ENCODE results near the gene SH3TC2. TPM values are rescaled to one million over a fixed set of nuclear protein-coding genes. Genes with fewer than 3 reads are reported as not detected.

Gene SH3TC2
- total RNA-seq, 2 donors from 2014 or later: 0.27 to 0.75 TPM

DNA sequence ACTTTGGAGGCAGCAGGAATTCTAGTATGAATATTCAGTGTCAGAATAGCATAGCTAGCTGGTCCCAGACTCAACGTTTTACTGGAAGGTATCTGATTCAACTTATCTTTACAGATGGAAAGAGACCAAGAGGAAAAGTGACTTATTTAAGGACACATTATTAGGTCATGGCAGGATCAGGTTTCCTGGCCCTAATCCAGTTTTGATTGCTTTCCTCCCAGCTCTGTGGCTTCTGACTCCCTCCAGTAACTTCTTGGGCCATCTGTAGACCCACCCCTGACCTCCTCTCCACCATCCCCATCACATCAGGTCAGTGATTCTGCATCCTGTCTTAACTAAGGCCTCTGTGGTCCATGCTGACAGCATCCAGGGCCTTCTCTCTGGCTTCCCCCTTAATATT lies 38.4 kb downstream of the SH3TC2 start:
- H3K4me3 ChIP-seq (ENCODE audit: low read length): no peak overlapping the region
- Mint-ChIP-seq H3K27ac (no peak overlapping the region), H3K4me3 (no peak overlapping the region), H3K4me1 (peaks cover 23% of the 10 kb centered on the region), H3K9me3 (no peaks in the 10 kb centered on the region), H3K36me3 (ENCODE audit: low read depth) (no peaks in the 10 kb centered on the region), H3K27me3 (ENCODE audit: insufficient read depth) (peaks cover 17% of the 10 kb centered on the region)
- peaks cover 13% of the 10 kb centered on the region for H3K27me3 ChIP-seq (ENCODE audit: control insufficient read depth, insufficient read depth, low read length, poor library complexity, severe bottlenecking)
- H3K9ac ChIP-seq (ENCODE audit: extremely low read depth, low read length, poor library complexity, severe bottlenecking): no peak overlapping the region
- WGBS, 2 experiments (ENCODE audit: insufficient coverage in 1 of 2, insufficient read length in 1 of 2): 75 to 78% methylated on average over 1 of the region's 1 CpG
- TF ChIP-seq, protein P1, sequence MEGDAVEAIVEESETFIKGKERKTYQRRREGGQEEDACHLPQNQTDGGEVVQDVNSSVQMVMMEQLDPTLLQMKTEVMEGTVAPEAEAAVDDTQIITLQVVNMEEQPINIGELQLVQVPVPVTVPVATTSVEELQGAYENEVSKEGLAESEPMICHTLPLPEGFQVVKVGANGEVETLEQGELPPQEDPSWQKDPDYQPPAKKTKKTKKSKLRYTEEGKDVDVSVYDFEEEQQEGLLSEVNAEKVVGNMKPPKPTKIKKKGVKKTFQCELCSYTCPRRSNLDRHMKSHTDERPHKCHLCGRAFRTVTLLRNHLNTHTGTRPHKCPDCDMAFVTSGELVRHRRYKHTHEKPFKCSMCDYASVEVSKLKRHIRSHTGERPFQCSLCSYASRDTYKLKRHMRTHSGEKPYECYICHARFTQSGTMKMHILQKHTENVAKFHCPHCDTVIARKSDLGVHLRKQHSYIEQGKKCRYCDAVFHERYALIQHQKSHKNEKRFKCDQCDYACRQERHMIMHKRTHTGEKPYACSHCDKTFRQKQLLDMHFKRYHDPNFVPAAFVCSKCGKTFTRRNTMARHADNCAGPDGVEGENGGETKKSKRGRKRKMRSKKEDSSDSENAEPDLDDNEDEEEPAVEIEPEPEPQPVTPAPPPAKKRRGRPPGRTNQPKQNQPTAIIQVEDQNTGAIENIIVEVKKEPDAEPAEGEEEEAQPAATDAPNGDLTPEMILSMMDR (conservative IDR thresholded peaks at IDR 0.05): no peak
- no peak for DNase-seq
- no peaks in the 10 kb centered on the region for H3K36me3 ChIP-seq (ENCODE audit: control insufficient read depth, insufficient read depth, low read length)
- H3K9me3 ChIP-seq (ENCODE audit: control insufficient read depth, low read length): no peaks in the 10 kb centered on the region
- H3K27ac ChIP-seq (ENCODE audit: low read depth, low read length): no peak overlapping the region
- H3K4me1 ChIP-seq (ENCODE audit: control insufficient read depth, insufficient read depth, low read length): no peaks in the 10 kb centered on the region

GRCh38 chr5:149022200-149022599 lies 40.7 kb downstream of the SH3TC2 start:
- H3K36me3 Mint-ChIP-seq (ENCODE audit: low read depth): no peaks in the 10 kb centered on the region
- no peak overlapping the region for H3K27ac Mint-ChIP-seq
- 100% methylated on average over 1 of the region's 1 CpG for WGBS, 2 experiments (ENCODE audit: insufficient coverage in 1 of 2, insufficient read length in 1 of 2)
- no peak overlapping the region for H3K27ac ChIP-seq (ENCODE audit: low read depth, low read length)
- no peaks in the 10 kb centered on the region for H3K9me3 Mint-ChIP-seq
- TF ChIP-seq, protein P1 (conservative IDR thresholded peaks at IDR 0.05): no peak
- H3K27me3 ChIP-seq (ENCODE audit: control insufficient read depth, insufficient read depth, low read length, poor library complexity, severe bottlenecking): no peaks in the 10 kb centered on the region
- no peak overlapping the region for H3K4me3 ChIP-seq (ENCODE audit: low read length)
- no peak overlapping the region for H3K9ac ChIP-seq (ENCODE audit: extremely low read depth, low read length, poor library complexity, severe bottlenecking)
- H3K27me3 Mint-ChIP-seq (ENCODE audit: insufficient read depth): peaks cover 3% of the 10 kb centered on the region
- no peak for DNase-seq
- no peaks in the 10 kb centered on the region for H3K4me1 ChIP-seq (ENCODE audit: control insufficient read depth, insufficient read depth, low read length)
- peaks cover 28% of the 10 kb centered on the region for H3K4me1 Mint-ChIP-seq
- H3K36me3 ChIP-seq (ENCODE audit: control insufficient read depth, insufficient read depth, low read length): no peaks in the 10 kb centered on the region
- H3K9me3 ChIP-seq (ENCODE audit: control insufficient read depth, low read length): no peaks in the 10 kb centered on the region
- H3K4me3 Mint-ChIP-seq: no peak overlapping the region

DNA sequence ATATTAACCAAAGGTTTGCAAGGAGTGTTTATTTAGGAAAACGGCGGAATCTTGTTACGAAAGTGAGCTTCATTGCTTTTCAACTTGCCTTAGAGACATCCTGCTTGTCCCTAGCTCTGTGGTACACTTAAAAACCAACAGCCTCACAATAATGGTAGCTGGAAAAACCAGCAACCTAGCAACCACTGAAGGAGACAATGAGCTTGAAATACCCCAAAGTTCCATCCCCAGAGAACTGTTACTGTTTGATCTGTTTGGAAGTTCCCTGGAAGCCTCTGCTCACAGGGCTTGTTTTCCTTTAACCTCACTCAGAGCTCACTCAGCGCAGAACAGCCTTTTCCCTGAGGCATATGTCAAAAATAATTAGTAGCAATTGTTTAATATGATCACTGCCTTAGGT lies 43.2 kb downstream of the SH3TC2 start:
- Histone ChIP-seq H3K9me3 (ENCODE audit: control insufficient read depth, low read length) (no peaks in the 10 kb centered on the region), H3K27ac (ENCODE audit: low read depth, low read length) (no peak overlapping the region), H3K4me1 (ENCODE audit: control insufficient read depth, insufficient read depth, low read length) (no peaks in the 10 kb centered on the region), H3K36me3 (ENCODE audit: control insufficient read depth, insufficient read depth, low read length) (no peaks in the 10 kb centered on the region), H3K9ac (ENCODE audit: extremely low read depth, low read length, poor library complexity, severe bottlenecking) (no peak overlapping the region), H3K27me3 (ENCODE audit: control insufficient read depth, insufficient read depth, low read length, poor library complexity, severe bottlenecking) (no peaks in the 10 kb centered on the region), H3K4me3 (ENCODE audit: low read length) (no peak overlapping the region)
- 75 to 93% methylated on average over 2 to 4 of the region's 4 CpGs for WGBS, 2 experiments (ENCODE audit: insufficient coverage in 1 of 2, insufficient read length in 1 of 2)
- TF ChIP-seq, protein P1 (conservative IDR thresholded peaks at IDR 0.05): no peak
- Mint-ChIP-seq H3K27ac (no peak overlapping the region), H3K36me3 (ENCODE audit: low read depth) (no peaks in the 10 kb centered on the region), H3K9me3 (no peaks in the 10 kb centered on the region), H3K4me1 (peaks cover 20% of the 10 kb centered on the region), H3K27me3 (ENCODE audit: insufficient read depth) (peaks cover 2% of the 10 kb centered on the region), H3K4me3 (no peak overlapping the region)
- no peak for DNase-seq

Data from endodermal cell (in vitro differentiated cells).